ENCODE measurements around the gene CPLX1.

DNA sequence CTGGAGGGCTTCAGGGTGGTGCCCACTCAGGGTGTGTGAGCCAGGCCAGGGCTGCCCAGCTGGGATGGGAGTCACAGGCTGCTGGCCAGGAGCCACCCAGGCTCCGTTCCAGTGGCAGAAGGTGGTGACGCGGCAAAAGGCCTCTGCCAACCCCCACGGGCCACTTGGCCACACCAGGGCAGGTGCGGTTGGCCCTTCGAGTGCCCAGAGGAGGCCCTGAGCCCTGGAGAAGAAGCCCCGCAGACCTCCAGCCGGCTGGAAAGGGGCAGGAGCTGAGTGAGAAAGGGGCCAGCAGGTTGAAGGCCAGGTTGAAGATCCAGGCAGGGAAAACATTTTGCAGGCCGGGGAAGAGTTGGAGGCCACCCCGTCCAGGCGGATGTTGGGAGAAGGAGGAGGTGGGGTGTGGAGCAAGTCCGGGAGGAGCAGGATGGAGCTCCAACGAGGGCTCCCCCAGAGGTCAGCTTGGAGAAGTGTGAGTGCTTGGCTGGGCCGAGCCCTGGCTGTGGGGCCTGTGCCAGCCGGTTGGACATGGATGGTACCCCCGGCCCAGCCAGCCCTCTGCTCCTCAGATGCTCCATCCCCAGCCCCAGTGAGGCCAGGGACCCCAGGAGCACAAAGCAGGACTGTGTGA is 2.8 kb upstream of the CPLX1 start:
- TF ChIP-seq, protein P1, sequence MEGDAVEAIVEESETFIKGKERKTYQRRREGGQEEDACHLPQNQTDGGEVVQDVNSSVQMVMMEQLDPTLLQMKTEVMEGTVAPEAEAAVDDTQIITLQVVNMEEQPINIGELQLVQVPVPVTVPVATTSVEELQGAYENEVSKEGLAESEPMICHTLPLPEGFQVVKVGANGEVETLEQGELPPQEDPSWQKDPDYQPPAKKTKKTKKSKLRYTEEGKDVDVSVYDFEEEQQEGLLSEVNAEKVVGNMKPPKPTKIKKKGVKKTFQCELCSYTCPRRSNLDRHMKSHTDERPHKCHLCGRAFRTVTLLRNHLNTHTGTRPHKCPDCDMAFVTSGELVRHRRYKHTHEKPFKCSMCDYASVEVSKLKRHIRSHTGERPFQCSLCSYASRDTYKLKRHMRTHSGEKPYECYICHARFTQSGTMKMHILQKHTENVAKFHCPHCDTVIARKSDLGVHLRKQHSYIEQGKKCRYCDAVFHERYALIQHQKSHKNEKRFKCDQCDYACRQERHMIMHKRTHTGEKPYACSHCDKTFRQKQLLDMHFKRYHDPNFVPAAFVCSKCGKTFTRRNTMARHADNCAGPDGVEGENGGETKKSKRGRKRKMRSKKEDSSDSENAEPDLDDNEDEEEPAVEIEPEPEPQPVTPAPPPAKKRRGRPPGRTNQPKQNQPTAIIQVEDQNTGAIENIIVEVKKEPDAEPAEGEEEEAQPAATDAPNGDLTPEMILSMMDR (IDR thresholded peaks at IDR 0.05): no peak
- TF ChIP-seq POLR2AphosphoS5 (IDR thresholded peaks at IDR 0.05) (no peak), POLR2A (IDR thresholded peaks at IDR 0.05) (no peak)
